ENCODE measurements around the gene DDAH1. TPM values are rescaled to one million over a fixed set of nuclear protein-coding genes. Genes with fewer than 3 reads are reported as not detected.

DDAH1 gene
- total and polyA plus RNA-seq, 4 donors = 25.8 to 42.7 (median 31.7) TPM

GRCh38 chr1:85393490-85393889 lies 71.5 kb downstream of the DDAH1 start:
- no peak overlapping the region for H3K9ac ChIP-seq (ENCODE audit: low read depth in 1 of 2, low read length in 2 of 2)
- no peaks in the 10 kb centered on the region for H3K9me3 ChIP-seq (ENCODE audit: control insufficient read depth in 4 of 4, low read length in 3 of 4)
- no peak overlapping the region for H3K4me3 ChIP-seq (ENCODE audit: low read depth in 1 of 3, low read length in 3 of 3)
- no peaks in the 10 kb centered on the region for H3K36me3 ChIP-seq (ENCODE audit: control insufficient read depth in 4 of 4, insufficient read depth in 3 of 4, low read depth in 1 of 4, low read length in 3 of 4)
- TF ChIP-seq TAF1 (conservative IDR thresholded peaks at IDR 0.05) (no peak), JUND (IDR thresholded peaks at IDR 0.05) (no peak), RXRA (IDR thresholded peaks at IDR 0.05) (no peak), FOXA2 (IDR thresholded peaks at IDR 0.05) (no peak), FOXA1 (IDR thresholded peaks at IDR 0.05) (no peak), GABPA (IDR thresholded peaks at IDR 0.05 in 1 of 2, conservative IDR thresholded peaks at IDR 0.05 in 1 of 2) (no peak), SP1 (IDR thresholded peaks at IDR 0.05) (no peak), ATF3 (IDR thresholded peaks at IDR 0.05) (no peak), EGR1 (IDR thresholded peaks at IDR 0.05; ENCODE audit: low read depth in 2 of 2) (no peak), RAD21 (IDR thresholded peaks at IDR 0.05) (no peak)
- TF ChIP-seq, protein P1, sequence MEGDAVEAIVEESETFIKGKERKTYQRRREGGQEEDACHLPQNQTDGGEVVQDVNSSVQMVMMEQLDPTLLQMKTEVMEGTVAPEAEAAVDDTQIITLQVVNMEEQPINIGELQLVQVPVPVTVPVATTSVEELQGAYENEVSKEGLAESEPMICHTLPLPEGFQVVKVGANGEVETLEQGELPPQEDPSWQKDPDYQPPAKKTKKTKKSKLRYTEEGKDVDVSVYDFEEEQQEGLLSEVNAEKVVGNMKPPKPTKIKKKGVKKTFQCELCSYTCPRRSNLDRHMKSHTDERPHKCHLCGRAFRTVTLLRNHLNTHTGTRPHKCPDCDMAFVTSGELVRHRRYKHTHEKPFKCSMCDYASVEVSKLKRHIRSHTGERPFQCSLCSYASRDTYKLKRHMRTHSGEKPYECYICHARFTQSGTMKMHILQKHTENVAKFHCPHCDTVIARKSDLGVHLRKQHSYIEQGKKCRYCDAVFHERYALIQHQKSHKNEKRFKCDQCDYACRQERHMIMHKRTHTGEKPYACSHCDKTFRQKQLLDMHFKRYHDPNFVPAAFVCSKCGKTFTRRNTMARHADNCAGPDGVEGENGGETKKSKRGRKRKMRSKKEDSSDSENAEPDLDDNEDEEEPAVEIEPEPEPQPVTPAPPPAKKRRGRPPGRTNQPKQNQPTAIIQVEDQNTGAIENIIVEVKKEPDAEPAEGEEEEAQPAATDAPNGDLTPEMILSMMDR (IDR thresholded peaks at IDR 0.05; ENCODE audit: low read depth, low read length, missing input control) = no peak
- TF ChIP-seq, protein P2, sequence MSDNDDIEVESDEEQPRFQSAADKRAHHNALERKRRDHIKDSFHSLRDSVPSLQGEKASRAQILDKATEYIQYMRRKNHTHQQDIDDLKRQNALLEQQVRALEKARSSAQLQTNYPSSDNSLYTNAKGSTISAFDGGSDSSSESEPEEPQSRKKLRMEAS (IDR thresholded peaks at IDR 0.05) = no peak
- TF ChIP-seq, protein P3, sequence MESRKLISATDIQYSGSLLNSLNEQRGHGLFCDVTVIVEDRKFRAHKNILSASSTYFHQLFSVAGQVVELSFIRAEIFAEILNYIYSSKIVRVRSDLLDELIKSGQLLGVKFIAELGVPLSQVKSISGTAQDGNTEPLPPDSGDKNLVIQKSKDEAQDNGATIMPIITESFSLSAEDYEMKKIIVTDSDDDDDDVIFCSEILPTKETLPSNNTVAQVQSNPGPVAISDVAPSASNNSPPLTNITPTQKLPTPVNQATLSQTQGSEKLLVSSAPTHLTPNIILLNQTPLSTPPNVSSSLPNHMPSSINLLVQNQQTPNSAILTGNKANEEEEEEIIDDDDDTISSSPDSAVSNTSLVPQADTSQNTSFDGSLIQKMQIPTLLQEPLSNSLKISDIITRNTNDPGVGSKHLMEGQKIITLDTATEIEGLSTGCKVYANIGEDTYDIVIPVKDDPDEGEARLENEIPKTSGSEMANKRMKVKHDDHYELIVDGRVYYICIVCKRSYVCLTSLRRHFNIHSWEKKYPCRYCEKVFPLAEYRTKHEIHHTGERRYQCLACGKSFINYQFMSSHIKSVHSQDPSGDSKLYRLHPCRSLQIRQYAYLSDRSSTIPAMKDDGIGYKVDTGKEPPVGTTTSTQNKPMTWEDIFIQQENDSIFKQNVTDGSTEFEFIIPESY (IDR thresholded peaks at IDR 0.05) = no peak
- no peaks in the 10 kb centered on the region for H3K27me3 ChIP-seq (ENCODE audit: control insufficient read depth in 4 of 4, insufficient read depth in 4 of 4, low read length in 3 of 4)
- H3K27ac ChIP-seq (ENCODE audit: low read depth in 1 of 2, low read length in 2 of 2) = no peak overlapping the region
- DNase-seq (ENCODE audit: low spot score) = no peak
- peaks cover 4 to 11% (median 9%) of the 10 kb centered on the region in 4 donors for H3K4me1 ChIP-seq (ENCODE audit: control insufficient read depth in 4 of 4, insufficient read depth in 4 of 4, low read length in 3 of 4)

DNA sequence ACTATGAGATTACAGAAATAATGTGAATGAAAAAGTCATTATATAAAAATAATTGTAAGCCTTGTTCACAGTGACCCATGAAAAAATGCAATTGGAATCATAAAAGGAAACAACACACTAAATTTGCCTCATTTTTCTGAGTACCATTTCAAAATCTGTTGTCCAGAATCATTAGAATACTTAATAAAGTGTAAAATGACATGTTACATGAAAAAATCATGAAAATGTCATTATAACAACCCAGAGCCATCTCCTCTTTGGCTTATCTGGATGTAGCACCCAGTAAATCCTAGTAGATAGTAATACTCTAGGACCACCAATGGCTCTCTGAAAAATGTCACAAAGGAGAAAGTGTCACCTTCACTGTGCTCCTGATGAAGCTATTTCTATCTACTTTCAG lies 76.5 kb downstream of the DDAH1 start:
- H3K36me3 ChIP-seq (ENCODE audit: control insufficient read depth in 4 of 4, insufficient read depth in 3 of 4, low read depth in 1 of 4, low read length in 3 of 4) = no peaks in the 10 kb centered on the region
- no peaks in the 10 kb centered on the region for H3K9me3 ChIP-seq (ENCODE audit: control insufficient read depth in 4 of 4, low read length in 3 of 4)
- no peak overlapping the region for H3K9ac ChIP-seq (ENCODE audit: low read depth in 1 of 2, low read length in 2 of 2)
- TF ChIP-seq FOXA2 (IDR thresholded peaks at IDR 0.05) (no peak), SP1 (IDR thresholded peaks at IDR 0.05) (no peak), RXRA (IDR thresholded peaks at IDR 0.05) (no peak)
- TF ChIP-seq, protein P2 (IDR thresholded peaks at IDR 0.05) = no peak
- H3K27ac ChIP-seq (ENCODE audit: low read depth in 1 of 2, low read length in 2 of 2) = no peak overlapping the region
- H3K4me1 ChIP-seq (ENCODE audit: control insufficient read depth in 4 of 4, insufficient read depth in 4 of 4, low read length in 3 of 4) = peaks cover 13 to 25% (median 15%) of the 10 kb centered on the region in 4 donors
- no peak overlapping the region for H3K4me3 ChIP-seq (ENCODE audit: low read depth in 1 of 3, low read length in 3 of 3)
- no peak for DNase-seq (ENCODE audit: low spot score)
- no peaks in the 10 kb centered on the region for H3K27me3 ChIP-seq (ENCODE audit: control insufficient read depth in 4 of 4, insufficient read depth in 4 of 4, low read length in 3 of 4)

GRCh38 chr1:85387781-85388180 lies 77.2 kb downstream of the DDAH1 start:
- no peak overlapping the region for H3K4me3 ChIP-seq (ENCODE audit: low read depth in 1 of 3, low read length in 3 of 3)
- no peaks in the 10 kb centered on the region for H3K36me3 ChIP-seq (ENCODE audit: control insufficient read depth in 4 of 4, insufficient read depth in 3 of 4, low read depth in 1 of 4, low read length in 3 of 4)
- peaks cover 0 to 3% (median 0%) of the 10 kb centered on the region in 4 donors for H3K9me3 ChIP-seq (ENCODE audit: control insufficient read depth in 4 of 4, low read length in 3 of 4)
- TF ChIP-seq EGR1 (IDR thresholded peaks at IDR 0.05; ENCODE audit: low read depth in 2 of 2) (no peak), FOXA1 (IDR thresholded peaks at IDR 0.05) (no peak), HNF4A (conservative IDR thresholded peaks at IDR 0.05) (peak in 1 of 2 donors; percentile 9), HNF4G (IDR thresholded peaks at IDR 0.05) (no peak)
- TF ChIP-seq, protein P3 (IDR thresholded peaks at IDR 0.05) = no peak
- no peak for DNase-seq (ENCODE audit: low spot score)
- H3K27ac ChIP-seq (ENCODE audit: low read depth in 1 of 2, low read length in 2 of 2) = no peak overlapping the region
- WGBS = 69% methylated on average over 2 of the region's 2 CpGs
- peaks cover 13 to 25% (median 15%) of the 10 kb centered on the region in 4 donors for H3K4me1 ChIP-seq (ENCODE audit: control insufficient read depth in 4 of 4, insufficient read depth in 4 of 4, low read length in 3 of 4)
- H3K27me3 ChIP-seq (ENCODE audit: control insufficient read depth in 4 of 4, insufficient read depth in 4 of 4, low read length in 3 of 4) = no peaks in the 10 kb centered on the region
- no peak overlapping the region for H3K9ac ChIP-seq (ENCODE audit: low read depth in 1 of 2, low read length in 2 of 2)
